H9 (cell line): ENCODE data around the gene TCOF1. TPM values are rescaled to one million over a fixed set of nuclear protein-coding genes. Genes with fewer than 3 reads are reported as not detected.

Experiments
- DNase-seq: peaks from one replicate; pipeline ENCODE4 v3.0.0-alpha.2; 2017
- H2AFZ ChIP-seq: one replicate; pipeline ENCODE4 v1.6.1; 2013; ENCODE audit warnings: mild to moderate bottlenecking, low read length, control low read depth, moderate library complexity
- H2AK5ac ChIP-seq: 2 replicates; pipeline ENCODE4 v1.6.1; 2013; ENCODE audit warnings: low read length, control low read depth, mixed read lengths; ENCODE audit not compliant: insufficient read length
- H2BK120ac ChIP-seq: one replicate; pipeline ENCODE4 v1.6.1; 2013; ENCODE audit warnings: low read depth, mild to moderate bottlenecking, low read length, control low read depth, inconsistent platforms; ENCODE audit not compliant: poor library complexity, severe bottlenecking
- H2BK12ac ChIP-seq: 2 replicates; pipeline ENCODE4 v1.6.1; 2013; ENCODE audit warnings: low read length, control low read depth, mixed read lengths, low read depth; ENCODE audit not compliant: insufficient read length
- H2BK15ac ChIP-seq: 2 replicates; pipeline ENCODE4 v1.6.1; 2013; ENCODE audit warnings: low read depth, low read length, control low read depth
- H2BK20ac ChIP-seq: one replicate; pipeline ENCODE4 v1.6.1; 2013; ENCODE audit warnings: low read depth, mild to moderate bottlenecking, low read length, control low read depth, inconsistent platforms; ENCODE audit not compliant: poor library complexity, severe bottlenecking
- H2BK5ac ChIP-seq: 2 replicates; pipeline ENCODE4 v1.6.1; 2013; ENCODE audit warnings: low read length, control low read depth, mixed read lengths; ENCODE audit not compliant: insufficient read length
- H3K14ac ChIP-seq: 2 replicates; pipeline ENCODE4 v1.6.1; 2013; ENCODE audit warnings: low read length, control low read depth; ENCODE audit not compliant: insufficient read depth
- H3K18ac ChIP-seq: 2 replicates; pipeline ENCODE4 v1.6.1; 2013; ENCODE audit warnings: low read depth, mild to moderate bottlenecking, mixed read lengths, low read length, control low read depth; ENCODE audit not compliant: insufficient read length
- H3K23ac ChIP-seq: 2 replicates; pipeline ENCODE4 v1.6.1; 2013; ENCODE audit warnings: low read length, control low read depth, mixed read lengths, low read depth; ENCODE audit not compliant: insufficient read length
- H3K23me2 ChIP-seq: 2 replicates; pipeline ENCODE4 v1.6.1; 2013; ENCODE audit warnings: low read depth, mild to moderate bottlenecking, mixed read lengths, low read length, control low read depth; ENCODE audit not compliant: insufficient read length, poor library complexity, severe bottlenecking
- H3K27ac ChIP-seq: 2 replicates; pipeline ENCODE4 v1.5.1; 2013; ENCODE audit warnings: low read length, control low read depth, mixed read lengths, low read depth; ENCODE audit not compliant: insufficient read length
- H3K27me3 ChIP-seq: 2 replicates; pipeline ENCODE4 v1.6.1; 2013; ENCODE audit warnings: low read length, control low read depth, inconsistent platforms; ENCODE audit not compliant: insufficient read depth
- H3K4ac ChIP-seq: 2 replicates; pipeline ENCODE4 v1.6.1; 2013; ENCODE audit warnings: low read depth, mild to moderate bottlenecking, control low read depth, inconsistent platforms, low read length, moderate library complexity
- H3K4me1 ChIP-seq: 2 replicates; pipeline ENCODE4 v1.6.1; 2013; ENCODE audit warnings: low read length, control low read depth, inconsistent platforms; ENCODE audit not compliant: insufficient read depth
- H3K4me2 ChIP-seq: 2 replicates; pipeline ENCODE4 v1.6.1; 2013; ENCODE audit warnings: low read length, control low read depth, mixed read lengths; ENCODE audit not compliant: insufficient read length, insufficient read depth
- H3K56ac ChIP-seq: 2 replicates; pipeline ENCODE4 v1.6.1; 2013; ENCODE audit warnings: low read depth, mild to moderate bottlenecking, mixed read lengths, low read length, control low read depth; ENCODE audit not compliant: insufficient read length
- H3K79me1 ChIP-seq: 2 replicates; pipeline ENCODE4 v1.6.1; 2013; ENCODE audit warnings: low read depth, mild to moderate bottlenecking, moderate library complexity, low read length, control low read depth, inconsistent platforms; ENCODE audit not compliant: insufficient read depth, poor library complexity, severe bottlenecking
- H3K79me2 ChIP-seq: 2 replicates; pipeline ENCODE4 v1.6.1; 2013; ENCODE audit warnings: low read length, control low read depth, inconsistent platforms; ENCODE audit not compliant: insufficient read depth
- H3K9ac ChIP-seq: 2 replicates; pipeline ENCODE4 v1.6.1; 2013; ENCODE audit warnings: low read length, control low read depth, mixed read lengths; ENCODE audit not compliant: insufficient read length; ENCODE audit errors: extremely low read depth
- H3K9me3 ChIP-seq: one replicate; pipeline ENCODE4 v1.6.1; 2013; ENCODE audit warnings: low read depth, low read length, inconsistent platforms; ENCODE audit not compliant: control insufficient read depth
- H3T11ph ChIP-seq: one replicate; pipeline ENCODE4 v1.6.1; 2013; ENCODE audit warnings: mild to moderate bottlenecking, low read length, control low read depth, inconsistent platforms
- H4K20me1 ChIP-seq: one replicate; pipeline ENCODE4 v1.6.1; 2013; ENCODE audit not compliant: control insufficient read depth, insufficient read length, insufficient read depth
- H4K5ac ChIP-seq: 2 replicates; pipeline ENCODE4 v1.6.1; 2013; ENCODE audit warnings: low read depth, mild to moderate bottlenecking, mixed read lengths, low read length, control low read depth; ENCODE audit not compliant: insufficient read length
- H4K8ac ChIP-seq: replicated peaks from 2 replicates; pipeline ENCODE4 v1.6.1; 2013; ENCODE audit warnings: low read length, control low read depth, mixed read lengths, low read depth; ENCODE audit not compliant: insufficient read length
- H4K91ac ChIP-seq: 2 replicates; pipeline ENCODE4 v1.6.1; 2013; ENCODE audit warnings: low read depth, mild to moderate bottlenecking, moderate library complexity, mixed read lengths, low read length, control low read depth; ENCODE audit not compliant: insufficient read length
- H3K27ac Mint-ChIP-seq, 3 experiments: 2 replicates in 2 of 3; 3 replicates in 1 of 3; pipeline ENCODE4 v1.8.0; 2020 to 2021; ENCODE audit warnings: mixed read lengths in 3 of 3, mild to moderate bottlenecking in 1 of 3, moderate library complexity in 1 of 3
- H3K27me3 Mint-ChIP-seq: 2 replicates; pipeline ENCODE4 v1.8.0; 2021; ENCODE audit warnings: low read depth, mild to moderate bottlenecking, moderate library complexity, mixed read lengths
- H3K36me3 Mint-ChIP-seq, 3 experiments: 2 replicates in 2 of 3; 3 replicates in 1 of 3; pipeline ENCODE4 v1.8.0; 2020 to 2021; ENCODE audit warnings: low read depth in 3 of 3, mixed read lengths in 3 of 3; ENCODE audit not compliant: insufficient read depth in 1 of 3
- H3K4me1 Mint-ChIP-seq, 2 experiments: 2 replicates each; pipeline ENCODE4 v1.8.0; 2020; ENCODE audit warnings: mixed read lengths in 2 of 2
- H3K4me3 Mint-ChIP-seq, 2 experiments: 2 replicates in 1 of 2; 3 replicates in 1 of 2; pipeline ENCODE4 v1.8.0; 2020 to 2021; ENCODE audit warnings: mild to moderate bottlenecking in 2 of 2, mixed read lengths in 2 of 2, moderate library complexity in 1 of 2
- H3K9me3 Mint-ChIP-seq, 2 experiments: 2 replicates in 1 of 2; 3 replicates in 1 of 2; pipeline ENCODE4 v1.8.0; 2020; ENCODE audit warnings: mild to moderate bottlenecking in 2 of 2, mixed read lengths in 2 of 2, moderate library complexity in 1 of 2
- WGBS: extraction: QIAGEN DNeasy Blood & Tissue Kit; methylation state at CpG from one replicate; pipeline ENCODE4 v1.1.7; 2013; ENCODE audit warnings: missing lambda C conversion rate, low lambda C conversion rate, mixed read lengths; ENCODE audit not compliant: insufficient read length; ENCODE audit errors: extremely low coverage; 5-methylcytosine and 5-hydroxymethylcytosine counted together
- total RNA-seq: library from RNA; stranded (reverse); gene quantifications from 2 replicates; pipeline ENCODE4 v1.2.1, GENCODE V29; 2021
- TF ChIP-seq, protein P1 (sequence below): fragments of 200-600 bp; sonication (generic); conservative IDR thresholded peaks from 3 replicates; pipeline ENCODE4 v1.8.0; 2021; ENCODE audit warnings: antibody characterized with exemption, mild to moderate bottlenecking

Gene TCOF1
- total RNA-seq, 1 experiment from 2014 or later, result 128 TPM

DNA sequence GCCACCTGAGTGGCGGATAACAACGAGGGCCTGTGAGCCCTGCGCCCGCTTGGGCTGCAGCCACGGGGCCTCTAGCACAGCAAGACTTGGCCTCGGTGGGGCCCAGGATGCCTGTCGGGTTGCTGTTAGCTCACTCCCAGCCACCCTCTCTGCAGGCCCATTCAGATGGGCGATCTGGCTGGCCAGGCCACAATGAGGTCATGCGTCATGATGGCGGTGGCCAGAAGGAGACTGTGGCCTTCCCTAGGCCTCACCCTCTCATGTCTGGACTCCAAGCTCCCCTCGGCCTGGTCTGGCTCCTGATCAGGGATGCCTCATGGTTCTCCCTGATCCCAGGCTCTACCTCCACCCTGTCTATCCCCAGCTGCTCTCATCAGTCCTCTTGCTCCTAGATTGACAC is 19.0 kb upstream of the TCOF1 start:
- Histone ChIP-seq H3K56ac (no peak overlapping the region), H2BK15ac (no peak overlapping the region), H4K8ac (no peak overlapping the region), H2BK120ac (no peak overlapping the region), H2BK20ac (no peak overlapping the region), H3K4me2 (no peak overlapping the region), H3K79me1 (no peaks in the 10 kb centered on the region), H3K4me1 (no peaks in the 10 kb centered on the region), H2AK5ac (no peak overlapping the region), H3K4ac (no peak overlapping the region), H4K20me1 (no peaks in the 10 kb centered on the region), H3K14ac (no peak overlapping the region), H3K27me3 (no peaks in the 10 kb centered on the region), H3K9ac (no peak overlapping the region), H2BK5ac (no peak overlapping the region), H3K79me2 (no peaks in the 10 kb centered on the region), H4K5ac (no peak overlapping the region), H3K18ac (no peak overlapping the region), H3T11ph (no peak overlapping the region), H2BK12ac (no peak overlapping the region), H3K9me3 (no peaks in the 10 kb centered on the region), H2AFZ (no peak overlapping the region), H4K91ac (no peak overlapping the region), H3K23me2 (no peaks in the 10 kb centered on the region), H3K23ac (no peak overlapping the region), H3K27ac (no peak overlapping the region)
- H3K27me3 Mint-ChIP-seq, result no peaks in the 10 kb centered on the region; the same call in 1 of the 2 replicates
- H3K36me3 Mint-ChIP-seq, result no peaks in the 10 kb centered on the region
- no peaks in the 10 kb centered on the region; a peak in 1 of 5 replicates for H3K9me3 Mint-ChIP-seq
- peaks cover 0 to 7% of the 10 kb centered on the region in 2 experiments; a peak in 2 of 4 replicates for H3K4me1 Mint-ChIP-seq
- TF ChIP-seq, protein P1, sequence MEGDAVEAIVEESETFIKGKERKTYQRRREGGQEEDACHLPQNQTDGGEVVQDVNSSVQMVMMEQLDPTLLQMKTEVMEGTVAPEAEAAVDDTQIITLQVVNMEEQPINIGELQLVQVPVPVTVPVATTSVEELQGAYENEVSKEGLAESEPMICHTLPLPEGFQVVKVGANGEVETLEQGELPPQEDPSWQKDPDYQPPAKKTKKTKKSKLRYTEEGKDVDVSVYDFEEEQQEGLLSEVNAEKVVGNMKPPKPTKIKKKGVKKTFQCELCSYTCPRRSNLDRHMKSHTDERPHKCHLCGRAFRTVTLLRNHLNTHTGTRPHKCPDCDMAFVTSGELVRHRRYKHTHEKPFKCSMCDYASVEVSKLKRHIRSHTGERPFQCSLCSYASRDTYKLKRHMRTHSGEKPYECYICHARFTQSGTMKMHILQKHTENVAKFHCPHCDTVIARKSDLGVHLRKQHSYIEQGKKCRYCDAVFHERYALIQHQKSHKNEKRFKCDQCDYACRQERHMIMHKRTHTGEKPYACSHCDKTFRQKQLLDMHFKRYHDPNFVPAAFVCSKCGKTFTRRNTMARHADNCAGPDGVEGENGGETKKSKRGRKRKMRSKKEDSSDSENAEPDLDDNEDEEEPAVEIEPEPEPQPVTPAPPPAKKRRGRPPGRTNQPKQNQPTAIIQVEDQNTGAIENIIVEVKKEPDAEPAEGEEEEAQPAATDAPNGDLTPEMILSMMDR, result no peak
- no peak overlapping the region for H3K4me3 Mint-ChIP-seq
- H3K27ac Mint-ChIP-seq, result peak overlapping the region in 1 of 3 experiments; percentile 28; a peak in 1 of 7 replicates
- WGBS, result no CpG with 5 or more reads among the region's 11 CpGs
- DNase-seq, result no peak
